GM12878 (cell line): Measurements from ENCODE around the gene EGF. TPM values are rescaled to one million over a fixed set of nuclear protein-coding genes. Genes with fewer than 3 reads are reported as not detected.

ENCODE experiments used
- ATAC-seq: fragments of 200-7000 bp; cut with Tn5 transposase; 3 replicates; pipeline ENCODE4 v1.9.1; 2020; ENCODE audit warnings: mild to moderate bottlenecking, moderate library complexity
- BruUV-seq: library from RNA; stranded (reverse); fragments of 400-500 nt; replicated peaks from 2 replicates; lab custom pipeline; 2021; lab: Mats Ljungman, UMichigan
- CTCF ChIA-PET: fragments of 300-600 bp; sonication (Branson Sonifier 250); formaldehyde crosslinking; extraction: SDS; loops from one replicate; lab custom pipeline; 2021; ENCODE audit warnings: inconsistent platforms; lab: Yijun Ruan, JAX
- POLR2A ChIA-PET: fragments of 350-600 bp; formaldehyde crosslinking; extraction: SDS; loops from one replicate; lab custom pipeline; 2021; ENCODE audit warnings: inconsistent platforms; lab: Charles Lee
- RAD21 ChIA-PET: fragments of 300-600 bp; sonication (Branson Sonifier 250); formaldehyde crosslinking; loops from one replicate; lab custom pipeline; 2023; ENCODE audit warnings: antibody characterized with exemption; ENCODE audit not compliant: unreplicated experiment; lab: Charles Lee
- SMC1A ChIA-PET: fragments of 300-600 bp; sonication (Branson Sonifier 250); formaldehyde crosslinking; loops from one replicate; lab custom pipeline; 2023; ENCODE audit not compliant: unreplicated experiment, uncharacterized antibody; lab: Charles Lee
- DNase-seq: peaks from one replicate; pipeline ENCODE4 v3.0.0-alpha.2; 2011; ENCODE audit warnings: low read depth, low spot score
- FAIRE-seq: peaks from 3 replicates; lab custom pipeline; 2011; peaks lifted over from hg19 to GRCh38; lab: Jason Lieb, UNC
- H2AFZ ChIP-seq: 2 replicates; pipeline ENCODE4 v1.6.0; 2011; ENCODE audit warnings: low read depth, low read length, control low read depth; ENCODE audit not compliant: control insufficient read depth
- H3K27ac ChIP-seq: 2 replicates; pipeline ENCODE4 v1.5.1; 2011; ENCODE audit warnings: control low read depth; ENCODE audit not compliant: control insufficient read depth, insufficient read depth
- H3K27me3 ChIP-seq, 2 experiments: replicated peaks in 1 of 2; 2 replicates each; pipeline versions ENCODE4 v1.6.0 to v1.6.1; 2011; ENCODE audit warnings: low read length in 1 of 2; ENCODE audit not compliant: control insufficient read depth in 2 of 2, insufficient read depth in 2 of 2
- H3K36me3 ChIP-seq, 2 experiments: 2 replicates each; pipeline ENCODE4 v1.5.1; 2011; ENCODE audit warnings: low read length in 1 of 2; ENCODE audit not compliant: control insufficient read depth in 2 of 2, insufficient read depth in 2 of 2
- H3K4me1 ChIP-seq: 2 replicates; pipeline ENCODE4 v1.6.1; 2011; ENCODE audit warnings: mild to moderate bottlenecking, low read length, moderate library complexity, mixed read lengths; ENCODE audit not compliant: control insufficient read depth, insufficient read depth
- H3K4me2 ChIP-seq: 2 replicates; pipeline ENCODE4 v1.6.0; 2011; ENCODE audit warnings: control low read depth; ENCODE audit not compliant: control insufficient read depth, insufficient read depth
- H3K4me3 ChIP-seq: fragments of 200-600 bp; sonication (generic); 2 replicates; pipeline ENCODE4 v1.5.1; 2016
- H3K79me2 ChIP-seq: 2 replicates; pipeline ENCODE4 v1.6.0; 2011; ENCODE audit warnings: low read length; ENCODE audit not compliant: control insufficient read depth, insufficient read depth
- H3K9ac ChIP-seq: 2 replicates; pipeline ENCODE4 v1.8.0; 2011; ENCODE audit warnings: low read length, control low read depth, mixed read lengths; ENCODE audit not compliant: control insufficient read depth, insufficient read depth
- H3K9me3 ChIP-seq: replicated peaks from 3 replicates; pipeline ENCODE4 v1.5.1; 2011; ENCODE audit warnings: mild to moderate bottlenecking, low read length; ENCODE audit not compliant: control insufficient read depth, insufficient read depth
- H4K20me1 ChIP-seq: 2 replicates; pipeline ENCODE4 v1.6.0; 2011; ENCODE audit not compliant: control insufficient read depth, insufficient read depth
- CBX3 ChIP-seq: fragments of 200-600 bp; sonication (generic); IDR thresholded peaks from 2 replicates; pipeline ENCODE4 v1.6.1; 2016; ENCODE audit warnings: low read depth, borderline replicate concordance
- NBN ChIP-seq: fragments of 450-650 bp; IDR thresholded peaks from 2 replicates; pipeline ENCODE4 v1.6.1; 2016
- RAD21 ChIP-seq: IDR thresholded peaks from 2 replicates; pipeline ENCODE4 v1.6.1; 2011; ENCODE audit warnings: mild to moderate bottlenecking, low read depth, low read length, moderate library complexity; ENCODE audit not compliant: insufficient read depth
- TAF1 ChIP-seq: IDR thresholded peaks from 2 replicates; pipeline ENCODE4 v1.6.1; 2011; ENCODE audit warnings: mild to moderate bottlenecking, low read depth, low read length, borderline replicate concordance
- ZNF207 ChIP-seq: fragments of 450-650 bp; IDR thresholded peaks from 2 replicates; pipeline ENCODE4 v1.6.1; 2014; ENCODE audit warnings: antibody characterized with exemption, mild to moderate bottlenecking, borderline replicate concordance
- WGBS: methylation state at CpG from one replicate; pipeline ENCODE4 v1.1.6; 2016; ENCODE audit warnings: low lambda C conversion rate; ENCODE audit not compliant: insufficient replicate concordance, insufficient coverage; ENCODE audit errors: missing lambda C conversion rate; 5-methylcytosine and 5-hydroxymethylcytosine counted together
- in situ Hi-C: fragments of 300-500 bp; cut with MboI; formaldehyde crosslinking; loops from 9 replicates; pipeline ENCODE4 v1.14.3; 2018; ENCODE audit warnings: mixed read lengths
- intact Hi-C: fragments of 100-400 bp; cut with micrococcal nuclease; formaldehyde crosslinking; loops from one replicate; pipeline ENCODE4 v1.14.2; 2022; ENCODE audit not compliant: unreplicated experiment
- polyA plus RNA-seq, 11 experiments: library from polyadenylated mRNA; depleted of rRNA in 4 of 11; unstranded in 6 of 11; stranded (reverse) in 5 of 11; fragments of >200 nt; fragmentation: Nextera tagmentation in 4 of 11; fragmentation: Illumina TruSeq in 1 of 11; extraction: Ambion mirVana in 4 of 11; extraction: Trizol in 1 of 11; gene quantifications; 1 replicate in 1 of 11; 2 replicates in 10 of 11; pipeline versions ENCODE4 v1.2.1 to v1.2.3, GENCODE V29; 2011 to 2016; ENCODE audit warnings: inconsistent platforms in 2 of 11, missing spikeins in 2 of 11, low read depth in 1 of 11
- total RNA-seq, 4 experiments: library from RNA; depleted of rRNA in 3 of 4; stranded (reverse); fragments of >200 nt in 3 of 4; fragmentation: Illumina TruSeq in 1 of 4; extraction: Trizol in 1 of 4; gene quantifications; 2 replicates each; pipeline versions ENCODE4 v1.2.1 to v1.2.3, GENCODE V29; 2013 to 2021
- TF ChIP-seq, protein P1 (sequence below): IDR thresholded peaks from 2 replicates; pipeline ENCODE4 v1.6.1; 2011; ENCODE audit warnings: borderline replicate concordance, low read depth, mild to moderate bottlenecking, moderate library complexity, mixed read lengths, low read length; ENCODE audit not compliant: insufficient read depth; ENCODE audit errors: extremely low read length
- TF ChIP-seq, protein P2 (sequence below), 3 experiments: IDR thresholded peaks in 2 of 3; conservative IDR thresholded peaks in 1 of 3; 2 replicates each; pipeline ENCODE4 v1.5.1; 2011; ENCODE audit warnings: low read depth in 3 of 3, low read length in 3 of 3, mild to moderate bottlenecking in 3 of 3, control low read depth in 2 of 3, moderate library complexity in 2 of 3, inconsistent platforms in 1 of 3, mixed read lengths in 1 of 3; ENCODE audit not compliant: control insufficient read depth in 2 of 3, insufficient read depth in 1 of 3; ENCODE audit errors: extremely low read depth in 1 of 3

Gene EGF
- total and polyA plus RNA-seq, 10 of the 15 experiments (the other 5 are each of a cell fraction or from before 2014, with no cell fraction given), result 0.02 to 0.90 (median 0.19) TPM; not detected in 4

GRCh38 chr4:109998867-109999584 lies 86.3 kb downstream of the EGF start (continued):
- TF ChIP-seq, protein P1, sequence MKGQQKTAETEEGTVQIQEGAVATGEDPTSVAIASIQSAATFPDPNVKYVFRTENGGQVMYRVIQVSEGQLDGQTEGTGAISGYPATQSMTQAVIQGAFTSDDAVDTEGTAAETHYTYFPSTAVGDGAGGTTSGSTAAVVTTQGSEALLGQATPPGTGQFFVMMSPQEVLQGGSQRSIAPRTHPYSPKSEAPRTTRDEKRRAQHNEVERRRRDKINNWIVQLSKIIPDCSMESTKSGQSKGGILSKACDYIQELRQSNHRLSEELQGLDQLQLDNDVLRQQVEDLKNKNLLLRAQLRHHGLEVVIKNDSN, result no peak
- TF ChIP-seq CBX3 (no peak), TAF1 (no peak), RAD21 (peak; percentile 85), NBN (no peak)
- TF ChIP-seq, protein P2, sequence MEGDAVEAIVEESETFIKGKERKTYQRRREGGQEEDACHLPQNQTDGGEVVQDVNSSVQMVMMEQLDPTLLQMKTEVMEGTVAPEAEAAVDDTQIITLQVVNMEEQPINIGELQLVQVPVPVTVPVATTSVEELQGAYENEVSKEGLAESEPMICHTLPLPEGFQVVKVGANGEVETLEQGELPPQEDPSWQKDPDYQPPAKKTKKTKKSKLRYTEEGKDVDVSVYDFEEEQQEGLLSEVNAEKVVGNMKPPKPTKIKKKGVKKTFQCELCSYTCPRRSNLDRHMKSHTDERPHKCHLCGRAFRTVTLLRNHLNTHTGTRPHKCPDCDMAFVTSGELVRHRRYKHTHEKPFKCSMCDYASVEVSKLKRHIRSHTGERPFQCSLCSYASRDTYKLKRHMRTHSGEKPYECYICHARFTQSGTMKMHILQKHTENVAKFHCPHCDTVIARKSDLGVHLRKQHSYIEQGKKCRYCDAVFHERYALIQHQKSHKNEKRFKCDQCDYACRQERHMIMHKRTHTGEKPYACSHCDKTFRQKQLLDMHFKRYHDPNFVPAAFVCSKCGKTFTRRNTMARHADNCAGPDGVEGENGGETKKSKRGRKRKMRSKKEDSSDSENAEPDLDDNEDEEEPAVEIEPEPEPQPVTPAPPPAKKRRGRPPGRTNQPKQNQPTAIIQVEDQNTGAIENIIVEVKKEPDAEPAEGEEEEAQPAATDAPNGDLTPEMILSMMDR (IDR thresholded peaks at IDR 0.05 in 2 of 3, conservative IDR thresholded peaks at IDR 0.05 in 1 of 3; ENCODE audit: control insufficient read depth in 2 of 3, extremely low read depth in 1 of 3, insufficient read depth in 1 of 3, low read depth in 3 of 3, low read length in 3 of 3), result peak; percentile 48 to 79 (median 67); a peak in 5 of 6 replicates
- TF ChIP-seq, all 136 proteins: peak for 3

GRCh38 chr4:109999585-109999912 lies 86.9 kb downstream of the EGF start:
- Histone ChIP-seq H4K20me1 (no peaks in the 10 kb centered on the region), H3K9ac (no peak overlapping the region), H3K9me3 (no peaks in the 10 kb centered on the region), H3K27me3 (no peaks in the 10 kb centered on the region), H3K27ac (no peak overlapping the region), H3K4me1 (peaks cover 10% of the 10 kb centered on the region), H3K36me3 (no peaks in the 10 kb centered on the region), H2AFZ (no peak overlapping the region), H3K79me2 (no peaks in the 10 kb centered on the region), H3K4me2 (no peak overlapping the region), H3K4me3 (no peak overlapping the region)
- BruUV-seq, result no TSS peak
- FAIRE-seq, result no peak
- DNase-seq, result no peak
- POLR2A ChIA-PET, result no interaction called here
- in situ Hi-C loops, result loop anchor here (5.0 kb wide), 1 partner anchor 518 kb away; no protein-coding TSS in a partner anchor
- RAD21 ChIA-PET, result interaction anchor here (1.3 to 3.6 kb wide), 8 partner anchors 10 to 518 kb away, joined by 3 to 16 read pairs (median 6); no protein-coding TSS in a partner anchor
- SMC1A ChIA-PET, result interaction anchor here (1.0 to 6.8 kb wide), 7 partner anchors 10 to 519 kb away, joined by 3 to 79 read pairs (median 4); no protein-coding TSS in a partner anchor
- no peak for TF ChIP-seq ZNF207
- no peak for ATAC-seq
- intact Hi-C loops, result loop anchor here (1.0 to 5.0 kb wide), 3 partner anchors 517 to 1633 kb away; no protein-coding TSS in a partner anchor
- CTCF ChIA-PET, result interaction anchor here (0.8 to 22.1 kb wide), 12 partner anchors 10 to 533 kb away, joined by 3 to 812 read pairs (median 4); no protein-coding TSS in a partner anchor
- 71% methylated on average over 9 of the region's 9 CpGs for WGBS
